Amygdala (tissue), 56 donors: ENCODE results near the gene RHOXF2B.
A peak's percentile ranks its signal among the peaks of the same experiment; 100 is the strongest.
"Not testable (repeated sequence)": the region's sequence is repeated elsewhere in the genome, so short reads cannot be mapped to it uniquely, and the experiment has no call there.

Experiments
- DNase-seq, 56 donors: peaks; one replicate each; lab custom pipeline; 2025; lab: John Stamatoyannopoulos, UW

The RHOXF2B gene

DNA sequence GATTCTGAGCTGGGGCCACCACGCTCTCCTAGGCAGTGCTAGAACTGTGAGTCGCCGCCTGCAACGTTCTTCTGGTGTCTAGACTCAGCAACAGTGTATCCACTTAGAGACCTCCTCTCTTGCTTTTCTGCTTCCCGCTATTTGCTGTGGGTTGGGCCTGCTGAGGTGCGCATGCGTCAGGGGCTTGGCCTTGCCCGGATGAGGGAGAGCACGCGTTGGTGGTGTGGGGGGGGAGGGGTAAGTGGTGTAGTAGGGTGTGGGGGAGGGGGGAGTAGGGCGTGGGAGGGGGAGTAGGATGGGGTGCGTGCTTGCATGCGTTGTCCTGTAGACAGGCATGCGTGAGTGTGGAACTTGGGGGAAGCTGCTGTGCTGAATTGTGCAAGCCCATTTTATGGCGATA, at the start of gene RHOXF2B:
RHOXF2B (minus strand) TSS at position 101 of the 400 bp plus-strand sequence. CDS start 138 bp downstream, outside the sequence.
- not testable (repeated sequence) for DNase-seq

DNA sequence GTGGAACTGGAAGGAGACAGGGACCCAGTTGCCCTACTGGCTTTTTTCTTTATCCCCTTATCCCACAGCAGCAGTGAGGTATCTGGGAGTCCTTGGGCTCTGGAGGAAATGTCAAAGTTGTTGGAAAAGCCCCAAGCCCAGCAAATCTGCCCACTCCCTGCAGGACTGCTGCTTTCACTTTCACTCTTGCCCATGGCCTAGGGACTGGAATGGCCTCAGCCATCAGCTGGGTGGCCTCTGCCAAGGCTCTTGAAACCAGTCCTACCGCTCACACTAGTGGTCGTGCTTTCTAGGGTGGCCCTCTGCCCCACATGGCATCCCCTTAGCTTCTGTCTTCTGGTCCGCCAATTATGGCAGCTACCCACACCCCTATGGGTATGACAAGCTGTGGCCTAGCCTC, 48.0 kb upstream of the RHOXF2B start:
- DNase-seq = no peak

DNA sequence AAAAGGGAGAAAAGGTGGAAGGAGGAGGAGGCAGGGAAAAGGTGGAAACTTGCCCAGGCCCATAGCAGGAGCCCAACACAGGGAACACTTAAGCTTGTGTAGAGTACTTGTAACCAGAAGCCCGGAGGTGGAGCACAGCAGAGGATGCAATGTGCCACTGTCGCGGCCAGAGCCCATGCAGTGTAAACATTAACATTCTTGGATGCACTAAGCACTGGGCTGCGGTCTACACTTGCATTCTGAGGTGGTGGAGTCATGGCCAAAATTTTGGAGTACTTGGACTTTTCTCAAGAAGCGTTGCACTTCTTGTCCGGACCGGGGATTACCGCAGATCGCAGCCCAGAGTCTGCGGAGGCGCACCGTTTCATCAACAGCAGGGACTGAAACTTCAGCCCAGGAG, 42.7 kb upstream of the RHOXF2B start:
- DNase-seq = no peak

DNA sequence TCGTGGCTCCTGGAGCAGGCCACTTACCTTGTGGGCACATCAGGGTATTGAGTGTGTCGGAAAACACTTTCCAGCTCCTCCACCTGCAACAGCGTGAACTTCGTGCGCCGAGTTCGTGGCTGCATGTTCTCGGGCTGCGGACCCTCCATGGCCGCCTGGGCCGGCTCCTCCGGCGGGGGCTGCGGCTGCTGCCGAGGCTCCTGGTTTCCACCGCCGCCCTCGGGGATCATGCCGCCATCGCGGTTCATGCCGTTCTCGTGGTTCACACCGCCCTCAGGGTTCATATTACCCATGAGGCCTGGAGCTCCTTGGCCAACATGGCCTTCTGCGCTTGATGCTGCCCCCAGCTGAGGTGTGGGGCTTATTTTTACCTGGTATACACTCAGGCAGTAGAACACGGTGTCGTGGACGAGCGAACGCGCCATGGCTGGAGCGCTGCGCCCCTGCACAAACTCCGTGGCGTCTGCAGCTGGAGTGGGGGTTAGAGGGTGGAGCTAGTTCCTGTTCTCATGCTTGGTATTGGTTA, 38.0 kb upstream of the RHOXF2B start, which contains the start of gene RHOXF1:
RHOXF1 (minus strand) TSS at position 476 of the 526 bp plus-strand sequence; CDS start at position 425, 51 bp downstream.
- DNase-seq = peak in 1 of 56 donors; percentile 1

DNA sequence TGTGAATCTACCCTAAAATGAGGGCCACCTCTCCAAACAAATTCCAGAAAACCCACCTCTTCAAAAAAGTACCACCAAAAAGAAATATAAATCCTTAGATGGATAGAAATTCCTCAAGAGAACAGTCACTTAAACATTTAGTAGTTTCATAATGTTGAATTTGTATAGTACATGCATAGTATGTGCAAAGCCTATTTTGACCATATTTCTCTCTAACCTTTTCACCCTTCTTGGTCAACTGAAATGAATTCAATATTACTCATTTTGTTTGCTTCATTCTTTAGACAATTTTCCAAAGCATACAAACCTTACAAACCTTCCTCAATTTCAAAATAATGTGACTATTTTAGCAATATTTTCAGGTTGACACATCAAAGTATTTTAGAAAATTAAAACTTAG, 34.1 kb upstream of the RHOXF2B start:
- no peak for DNase-seq

DNA sequence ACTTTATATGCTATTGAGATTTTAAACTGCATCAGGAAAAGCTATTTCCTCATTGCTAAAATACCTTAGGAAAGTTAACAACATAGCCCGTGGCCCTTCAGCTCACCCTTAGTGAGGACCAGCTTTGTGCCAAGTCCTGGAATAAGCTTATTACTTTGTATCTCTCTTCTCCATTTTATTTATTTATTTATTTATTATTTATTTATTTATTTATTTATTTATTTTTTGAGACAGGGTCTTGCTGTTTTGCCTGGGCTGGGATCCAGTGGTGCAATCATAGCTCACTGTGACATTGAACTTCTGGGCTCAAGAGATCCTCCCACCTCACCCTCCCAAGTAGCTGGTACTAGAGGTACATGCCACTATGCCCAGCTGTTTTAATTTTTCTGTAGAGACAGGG, 31.9 kb upstream of the RHOXF2B start:
- DNase-seq = no peak

DNA sequence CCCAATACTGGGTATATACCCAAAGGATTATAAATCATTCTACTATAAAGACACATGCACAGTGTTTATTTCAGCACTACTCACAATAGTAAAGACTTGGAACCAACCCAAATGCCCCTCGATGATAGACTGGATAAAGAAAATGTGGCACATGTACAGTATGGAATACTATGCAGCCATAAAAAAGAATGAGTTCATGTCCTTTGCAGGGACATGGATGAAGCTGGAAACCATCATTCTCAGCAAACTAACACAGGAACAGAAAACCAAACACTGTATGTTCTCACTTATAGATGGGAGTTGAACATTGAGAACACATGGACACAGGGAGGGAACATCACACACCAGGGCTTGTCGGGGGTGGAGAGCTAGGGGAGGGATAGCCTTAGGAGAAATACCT, 27.2 kb upstream of the RHOXF2B start:
- DNase-seq = not testable (repeated sequence)

DNA sequence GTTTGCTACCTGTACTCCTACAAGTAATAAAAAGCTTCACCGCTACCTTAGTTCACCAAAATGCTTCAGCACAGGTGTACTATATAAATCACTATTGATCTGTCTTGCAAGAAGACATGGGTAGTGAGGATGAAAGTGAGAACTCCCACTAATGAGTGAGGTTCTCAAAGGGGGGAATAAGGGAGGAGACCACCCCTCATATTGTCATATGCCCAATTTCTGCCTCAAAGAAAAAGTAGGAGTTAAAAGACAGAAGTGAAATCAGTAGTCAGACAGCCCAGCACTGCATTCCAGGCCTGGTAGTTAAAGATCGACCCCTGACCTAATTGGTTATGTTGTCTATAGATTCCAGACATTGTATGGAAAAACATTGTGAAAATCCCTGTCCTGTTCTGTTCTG, 23.6 kb upstream of the RHOXF2B start:
- not testable (repeated sequence) for DNase-seq

DNA sequence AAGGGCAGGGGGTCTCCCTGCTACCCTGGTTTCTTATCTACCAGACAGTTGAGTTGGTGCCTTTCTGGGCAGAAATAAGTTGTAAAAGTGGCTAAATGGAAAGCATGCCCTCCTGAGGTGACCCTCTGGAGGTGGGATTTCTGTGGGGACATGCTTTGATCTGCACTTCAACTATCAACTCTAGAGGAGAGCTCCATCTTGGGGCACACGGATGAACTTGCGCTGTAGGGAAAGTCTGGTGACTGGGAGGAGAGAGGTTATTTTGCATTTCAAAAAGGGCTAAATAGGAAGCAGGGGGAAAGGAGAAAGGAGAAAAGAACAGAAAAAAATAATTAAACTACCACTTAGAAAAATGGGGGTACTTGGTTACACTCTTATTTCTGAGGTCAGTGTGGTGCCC, 12.7 kb upstream of the RHOXF2B start:
- no peak for DNase-seq

DNA sequence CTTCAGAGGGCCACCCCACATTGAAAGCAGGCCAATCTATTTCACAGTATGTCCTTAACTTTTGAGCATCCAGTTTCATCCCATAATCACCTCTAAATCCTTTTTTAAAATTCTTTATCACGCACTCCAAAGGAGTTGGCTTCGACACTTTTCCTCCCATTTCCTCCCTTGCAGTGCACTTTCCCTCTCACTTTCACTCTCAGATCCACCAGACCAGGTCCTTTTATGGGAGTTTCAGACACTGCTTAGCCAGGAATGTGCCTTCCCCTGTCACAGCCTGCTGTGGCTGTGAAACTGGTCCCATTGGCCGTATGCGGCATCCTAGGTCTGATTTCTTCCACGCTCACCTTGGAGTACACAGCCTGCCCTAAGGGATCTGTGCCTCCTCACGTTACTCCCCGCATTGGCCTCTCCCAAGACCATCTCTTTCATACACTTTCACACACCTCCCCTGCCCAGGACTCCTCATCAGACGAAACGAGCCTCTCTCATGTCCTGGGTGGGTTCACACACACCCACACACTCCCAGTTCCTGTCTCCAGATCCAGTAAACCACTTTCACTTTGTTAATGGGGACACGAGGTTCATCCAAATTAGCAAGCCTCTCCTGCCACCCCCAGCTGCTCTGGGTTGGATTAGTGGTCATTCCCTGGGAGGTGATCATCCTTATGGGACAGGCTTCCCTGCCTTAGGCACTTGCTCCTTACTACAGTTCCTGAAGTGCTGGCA, 10.0 kb upstream of the RHOXF2B start:
- no peak for DNase-seq

DNA sequence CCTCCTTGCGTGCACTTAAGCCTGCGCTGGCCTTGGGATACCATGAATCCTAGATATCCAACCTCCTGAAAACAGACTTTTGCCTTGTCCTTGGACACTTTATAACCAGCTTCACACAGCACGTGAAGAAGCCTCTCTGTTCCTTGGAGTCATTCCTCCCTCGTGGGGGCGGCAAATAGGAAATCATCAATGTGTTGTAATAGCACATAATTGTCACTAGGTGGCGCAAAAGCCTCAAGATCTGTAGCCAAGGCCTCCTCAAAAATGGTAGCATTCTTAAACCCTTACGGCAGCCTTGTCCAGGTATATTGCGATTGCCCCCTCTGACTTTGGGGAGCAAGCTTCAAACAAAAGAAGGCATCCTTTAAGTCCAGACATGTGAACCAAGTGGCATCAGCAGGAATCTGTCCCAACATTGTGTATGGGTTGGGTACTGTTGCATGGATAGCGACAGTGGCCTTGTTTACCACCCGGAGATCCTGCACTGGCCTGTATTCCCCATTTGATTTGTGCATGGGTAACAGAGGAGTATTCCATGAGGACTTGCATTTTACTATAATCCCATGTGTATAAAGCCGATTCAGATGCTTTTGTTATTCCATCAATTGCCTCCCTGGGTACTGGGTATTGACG, 8.2 kb upstream of the RHOXF2B start:
- DNase-seq = not testable (repeated sequence)

DNA sequence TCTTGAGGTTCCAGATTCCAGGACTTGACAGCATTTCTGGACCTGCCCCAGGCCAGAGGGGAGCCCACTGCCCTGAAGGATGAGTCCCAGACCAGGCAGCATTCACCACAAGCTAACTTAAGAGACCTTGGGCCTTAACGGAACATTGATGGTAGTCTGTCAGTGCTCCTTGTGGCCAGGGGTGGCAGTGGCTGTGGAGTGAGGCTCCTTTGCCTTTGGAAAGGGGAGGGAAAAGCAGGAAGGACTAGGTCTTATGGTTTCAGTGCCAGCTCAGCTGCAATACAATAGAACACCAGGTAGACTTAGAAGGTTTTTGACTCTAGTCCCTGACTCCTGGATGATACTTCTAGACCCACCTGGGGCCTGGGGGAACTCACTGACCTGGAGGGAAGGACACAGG, 11.3 kb downstream of the RHOXF2B start:
- not testable (repeated sequence) for DNase-seq

DNA sequence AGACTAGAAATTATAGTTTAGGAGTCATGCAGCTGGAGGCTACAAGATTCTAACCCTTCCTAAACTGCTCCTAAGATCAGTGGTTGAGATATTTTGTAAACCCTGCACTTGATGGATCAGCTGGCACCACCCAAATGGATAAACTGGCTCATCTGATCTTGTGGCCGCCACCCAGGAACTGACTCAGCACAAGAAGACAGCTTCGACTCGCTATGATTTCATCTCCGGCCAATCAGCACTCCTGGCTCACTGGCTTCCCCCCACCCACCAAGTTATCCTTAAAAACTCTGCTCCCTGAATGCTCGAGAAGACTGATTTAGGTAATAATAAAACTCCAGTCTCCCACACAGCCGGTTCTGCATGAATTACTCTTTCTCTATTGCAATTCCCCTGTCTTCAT, 34.8 kb downstream of the RHOXF2B start:
- DNase-seq = not testable (repeated sequence)

DNA sequence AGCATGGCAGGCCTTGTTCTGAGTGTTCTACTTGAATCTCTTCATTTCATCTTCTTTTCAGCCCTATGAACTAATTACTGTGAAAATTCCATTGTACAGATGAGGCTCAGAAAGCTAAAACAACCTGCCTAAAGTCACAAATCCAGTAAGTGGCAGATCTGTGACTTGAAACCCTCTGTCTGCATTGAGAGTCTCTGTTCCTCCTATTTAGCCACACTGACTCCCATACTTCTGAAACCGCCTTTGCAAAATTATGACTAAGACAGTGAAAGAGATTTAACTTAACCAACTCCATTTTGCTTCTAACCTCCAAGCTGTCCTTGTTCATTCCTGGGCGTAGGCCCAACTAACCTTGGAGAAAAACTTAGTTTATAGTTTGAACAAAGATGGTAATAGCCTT, 35.2 kb downstream of the RHOXF2B start:
- DNase-seq = not testable (repeated sequence)

DNA sequence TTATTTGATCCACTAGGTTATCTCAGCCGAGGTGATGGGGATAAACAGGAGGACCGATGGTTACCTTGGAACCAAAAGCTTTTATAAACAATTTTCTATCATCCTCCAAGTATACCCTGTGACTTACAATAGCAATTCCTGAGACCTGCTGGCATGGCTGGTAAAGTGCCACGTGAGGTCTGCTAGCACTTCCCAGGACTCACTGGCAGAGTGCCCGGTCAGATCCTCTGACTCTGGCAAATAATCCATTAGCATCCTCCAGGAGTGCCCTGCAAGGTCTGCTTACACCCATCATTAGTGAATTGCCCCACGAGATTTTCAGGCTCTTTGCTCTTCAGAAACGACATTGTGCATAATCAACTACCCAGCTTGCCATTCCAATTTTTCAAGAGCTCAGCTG, 37.3 kb downstream of the RHOXF2B start:
- not testable (repeated sequence) for DNase-seq

DNA sequence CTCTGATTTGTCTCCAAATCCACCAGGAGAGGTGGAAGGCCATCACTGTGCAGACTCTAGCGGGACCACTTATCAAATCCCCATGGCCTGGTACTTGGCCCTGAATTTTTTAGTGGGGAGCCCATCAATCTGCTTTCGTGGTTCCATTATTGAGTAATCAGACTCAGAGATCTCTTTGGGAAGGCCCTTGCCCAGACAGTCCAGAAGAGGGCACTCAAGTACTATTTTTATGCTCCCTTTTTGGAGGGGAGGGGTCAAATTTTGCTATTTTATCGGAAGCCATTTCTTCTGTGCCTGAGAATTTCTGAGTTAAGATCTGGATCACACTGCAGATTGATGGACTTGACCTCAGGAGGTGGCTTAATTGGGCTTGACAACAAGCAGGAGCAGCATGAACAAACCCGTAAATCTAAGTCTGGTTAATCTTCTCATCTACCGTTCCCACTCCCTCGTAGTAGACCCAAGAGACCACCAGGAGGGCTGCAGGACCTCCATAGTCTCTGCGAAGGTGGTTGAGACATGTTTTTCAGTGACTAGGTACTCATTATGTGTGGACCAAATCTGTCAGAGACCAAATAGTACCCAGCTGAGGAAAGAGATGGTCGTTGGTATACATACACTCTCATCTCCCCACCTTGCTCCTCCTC, 38.3 kb downstream of the RHOXF2B start:
- not testable (repeated sequence) for DNase-seq

DNA sequence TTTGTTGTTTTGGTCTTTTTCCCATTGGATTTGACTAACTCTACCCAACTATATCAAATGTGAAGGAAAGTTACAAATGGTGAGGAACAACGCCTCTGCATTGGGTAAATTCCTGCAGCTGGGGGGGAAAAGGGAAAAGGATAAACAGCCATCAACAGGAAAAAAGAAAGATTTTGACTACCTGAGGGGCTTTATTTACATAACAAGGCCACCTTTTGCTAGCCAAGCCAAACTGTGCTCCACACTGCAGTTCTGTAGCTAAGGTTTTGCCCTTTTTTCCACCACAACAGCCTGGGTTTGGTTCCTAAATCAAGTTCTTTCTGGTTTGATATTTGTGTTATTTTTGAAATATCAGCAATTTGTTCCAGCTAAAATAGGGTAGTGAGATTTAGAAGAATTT, 40.8 kb downstream of the RHOXF2B start:
- no peak for DNase-seq

DNA sequence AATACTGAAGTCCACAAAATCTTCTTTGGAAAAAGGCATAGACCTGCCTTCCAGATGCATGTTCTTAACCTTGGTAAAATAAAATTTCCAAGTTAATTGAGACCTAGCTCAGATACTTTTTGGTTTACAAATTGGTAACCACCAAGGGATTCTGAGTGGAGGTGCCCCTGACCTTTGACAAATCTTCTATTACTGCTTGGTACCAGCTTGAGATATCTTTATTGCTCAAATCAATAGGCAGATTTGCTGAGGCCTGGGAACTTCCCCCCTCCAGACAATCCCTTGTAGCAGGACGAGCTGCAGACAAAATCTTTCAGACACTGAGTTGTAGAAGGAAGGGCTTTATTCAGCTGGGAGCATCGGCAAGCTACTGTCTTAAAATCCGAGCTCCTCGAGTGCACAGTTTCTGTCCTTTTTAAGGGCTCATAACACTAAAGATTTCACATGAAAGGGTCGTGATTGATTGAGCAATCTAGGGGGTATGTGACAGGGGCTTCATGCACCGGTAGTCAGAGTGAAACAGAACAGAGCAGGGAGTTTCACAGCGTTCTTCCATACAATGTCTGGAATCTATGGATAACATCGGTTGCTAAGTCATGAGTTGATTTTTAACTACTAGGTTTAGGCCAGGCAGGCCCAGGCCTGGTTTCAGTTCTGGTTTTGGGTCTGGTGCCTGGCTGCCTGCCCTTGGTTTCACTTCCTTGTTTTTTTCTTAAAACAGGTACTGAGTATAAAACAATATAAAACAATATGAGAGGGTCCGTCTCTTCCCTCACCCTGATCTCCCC, 41.8 kb downstream of the RHOXF2B start:
- DNase-seq = peak in 7 of 56 donors; percentile 0 to 8 (median 4)

DNA sequence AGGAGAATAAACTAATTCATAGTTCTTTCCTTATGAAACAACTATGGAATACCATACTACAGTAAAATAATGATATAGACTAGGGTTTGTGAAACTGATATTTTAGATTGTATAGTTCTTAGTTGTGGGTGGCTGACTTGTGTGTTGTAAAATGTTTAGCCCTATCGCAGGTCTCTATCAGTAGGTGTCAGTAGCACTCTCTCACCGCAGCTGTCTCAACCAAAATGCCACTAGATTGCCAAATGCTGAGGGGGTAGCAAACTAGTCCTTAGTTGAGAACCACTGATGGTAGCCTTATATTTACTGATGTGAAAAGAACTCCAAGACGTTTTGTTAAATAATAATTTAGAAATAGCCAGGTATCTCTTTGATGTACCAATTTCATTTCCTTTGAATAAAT, 48.1 kb downstream of the RHOXF2B start:
- no peak for DNase-seq

DNA sequence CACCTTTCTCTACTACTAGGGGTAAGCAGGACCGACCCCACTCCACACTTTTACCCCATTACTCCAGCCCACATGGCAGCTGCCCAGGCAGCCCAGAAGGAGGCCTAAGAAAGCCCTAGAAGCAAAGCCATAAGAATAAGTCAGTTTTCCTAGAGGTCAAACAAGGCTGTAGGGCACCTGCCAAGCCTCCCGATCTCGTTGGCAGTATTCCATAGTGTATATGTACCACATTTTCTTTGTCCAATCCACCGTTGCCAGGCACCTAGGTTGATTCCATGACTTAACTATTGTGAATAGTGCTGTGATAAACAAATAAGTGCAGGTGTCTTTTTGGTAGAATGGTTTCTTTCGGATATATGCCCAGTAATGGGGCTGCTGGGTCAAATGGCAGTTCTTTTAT, 54.2 kb downstream of the RHOXF2B start:
- DNase-seq = no peak
